ENCODE measurements around the gene GSTA1.
"Not testable (repeated sequence)": the region's sequence is repeated elsewhere in the genome, so short reads cannot be mapped to it uniquely, and the experiment has no call there.

GSTA1 gene

DNA sequence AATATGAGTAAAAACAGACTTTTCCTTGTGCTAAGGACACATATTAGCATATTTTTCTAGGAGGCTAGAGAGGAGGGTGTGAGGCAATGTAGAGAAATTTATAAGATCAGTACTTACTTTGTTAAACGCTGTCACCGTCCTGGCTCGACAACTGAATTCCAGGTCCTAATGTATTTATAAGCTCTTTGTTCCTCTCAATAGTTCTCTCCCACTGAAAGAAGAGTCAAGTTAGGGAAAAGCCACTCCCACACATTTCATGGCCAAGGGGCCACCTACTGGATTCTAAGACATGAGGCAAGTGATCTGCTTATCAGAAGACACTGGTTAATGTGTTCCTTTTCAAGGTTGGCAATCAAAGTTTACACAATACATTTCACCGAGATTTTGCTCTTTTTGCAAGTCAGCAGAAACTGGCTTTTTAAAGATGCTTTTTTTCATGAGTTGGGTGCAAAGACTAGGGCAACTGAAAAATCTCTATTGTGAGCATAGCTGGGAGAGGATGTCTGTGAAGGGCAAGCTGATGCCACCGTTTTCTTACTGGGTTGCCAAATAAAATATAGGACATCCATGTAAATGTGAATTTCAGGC is at the start of gene GSTA1:
TSS of gene GSTA1 (minus strand) at position 149 of the 588 bp plus-strand sequence. CDS start 4,549 bp downstream, outside the sequence.
- not testable (repeated sequence) for DNase-seq

DNA sequence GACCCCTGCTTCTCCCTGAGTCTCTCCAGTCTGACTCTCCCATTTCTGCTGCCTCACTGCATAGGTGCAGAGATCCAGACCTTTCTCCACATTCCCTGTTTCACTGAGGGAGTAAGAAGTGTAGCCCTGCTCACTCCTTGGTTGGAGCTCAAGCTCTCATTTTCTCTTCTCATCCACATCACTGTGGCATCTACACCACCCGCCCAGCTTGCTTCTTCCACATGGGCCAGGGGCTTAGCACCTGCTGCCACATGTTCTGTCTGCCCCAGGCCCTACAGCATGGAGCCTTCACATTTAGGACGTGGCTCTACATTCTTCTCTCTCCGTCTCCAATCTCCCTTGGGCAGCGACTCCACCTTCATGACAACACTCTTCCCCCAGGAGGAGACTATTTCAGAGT is 45.5 kb upstream of the GSTA1 start:
- DNase-seq = no peak

DNA sequence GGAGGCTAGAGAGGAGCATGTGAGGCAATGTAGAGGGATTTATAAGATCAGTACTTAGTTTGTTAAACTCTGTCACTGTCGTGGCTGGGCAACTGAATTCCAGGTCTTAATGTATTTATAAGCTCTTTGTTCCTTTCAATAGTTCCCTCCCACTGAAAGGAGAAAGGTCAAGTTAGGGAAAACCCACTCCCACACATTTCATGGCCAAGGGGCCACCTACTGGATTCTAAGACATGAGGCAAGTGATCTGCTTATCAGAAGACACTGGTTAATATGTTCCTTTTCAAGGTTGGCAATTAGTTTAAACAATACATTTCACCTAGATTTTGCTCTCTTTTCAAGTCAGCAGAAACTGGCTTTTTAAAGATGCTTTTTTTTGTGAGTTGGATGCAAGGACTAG is 42.4 kb upstream of the GSTA1 start:
- no peak for DNase-seq

DNA sequence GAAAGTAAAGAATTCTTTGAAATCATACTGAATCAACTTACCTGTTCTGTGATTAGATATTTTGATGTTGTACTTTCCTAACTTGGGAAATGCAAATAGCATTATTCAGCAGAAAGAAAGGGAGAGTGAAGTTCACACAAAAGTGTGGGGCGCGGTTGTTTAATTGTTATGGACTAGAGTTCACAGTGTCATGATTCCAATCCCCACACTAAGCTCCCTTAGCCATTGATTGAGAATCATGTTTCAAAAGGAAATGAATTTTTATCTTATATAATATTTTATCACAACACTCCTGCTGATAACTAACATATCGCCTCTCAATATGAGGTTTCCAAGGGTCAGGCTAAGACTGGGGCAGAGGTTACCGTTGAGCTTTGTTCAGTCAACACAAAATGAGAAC is 40.0 kb upstream of the GSTA1 start:
- no peak for DNase-seq

DNA sequence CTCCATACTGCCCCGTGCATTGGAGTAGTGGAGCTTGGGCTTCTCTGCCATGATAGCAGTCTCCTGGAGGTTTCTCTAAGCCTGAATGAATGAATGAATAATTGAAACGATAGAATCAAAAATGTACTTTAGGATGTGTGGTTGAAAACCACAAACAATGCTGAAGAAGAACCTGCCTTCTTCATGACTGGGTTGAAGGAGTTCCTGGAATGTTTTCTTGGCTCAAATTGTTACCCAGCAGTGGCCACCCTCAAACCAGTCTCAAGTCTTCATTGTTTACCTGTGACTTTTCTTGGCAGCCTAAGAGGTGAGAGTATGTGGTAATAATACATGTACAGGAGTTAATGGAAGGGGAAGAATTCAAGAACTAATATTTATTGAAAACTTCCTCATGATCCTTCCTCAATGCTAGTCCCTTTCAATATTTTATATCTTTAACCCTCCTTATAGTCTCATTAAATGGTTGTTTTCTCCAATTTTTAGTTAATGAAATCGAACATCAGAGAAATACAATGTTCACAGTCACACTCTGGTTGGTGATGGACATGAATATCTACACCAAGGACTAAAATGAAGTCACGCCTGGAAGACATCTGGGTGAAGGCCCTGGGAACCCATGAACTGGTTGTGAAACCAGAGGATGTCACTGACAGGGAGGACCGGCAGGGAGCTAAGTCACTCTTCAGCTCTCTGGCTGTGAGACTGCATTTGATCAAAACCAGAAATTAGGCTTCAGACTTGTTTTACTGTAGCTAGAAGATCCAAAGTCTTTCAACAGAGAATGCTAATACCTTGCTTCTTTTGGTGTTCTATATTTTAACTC is 37.4 kb upstream of the GSTA1 start, which contains the start of gene GSTA5:
TSS of gene GSTA5 (minus strand) at position 51 of the 823 bp plus-strand sequence.
- no peak for DNase-seq

DNA sequence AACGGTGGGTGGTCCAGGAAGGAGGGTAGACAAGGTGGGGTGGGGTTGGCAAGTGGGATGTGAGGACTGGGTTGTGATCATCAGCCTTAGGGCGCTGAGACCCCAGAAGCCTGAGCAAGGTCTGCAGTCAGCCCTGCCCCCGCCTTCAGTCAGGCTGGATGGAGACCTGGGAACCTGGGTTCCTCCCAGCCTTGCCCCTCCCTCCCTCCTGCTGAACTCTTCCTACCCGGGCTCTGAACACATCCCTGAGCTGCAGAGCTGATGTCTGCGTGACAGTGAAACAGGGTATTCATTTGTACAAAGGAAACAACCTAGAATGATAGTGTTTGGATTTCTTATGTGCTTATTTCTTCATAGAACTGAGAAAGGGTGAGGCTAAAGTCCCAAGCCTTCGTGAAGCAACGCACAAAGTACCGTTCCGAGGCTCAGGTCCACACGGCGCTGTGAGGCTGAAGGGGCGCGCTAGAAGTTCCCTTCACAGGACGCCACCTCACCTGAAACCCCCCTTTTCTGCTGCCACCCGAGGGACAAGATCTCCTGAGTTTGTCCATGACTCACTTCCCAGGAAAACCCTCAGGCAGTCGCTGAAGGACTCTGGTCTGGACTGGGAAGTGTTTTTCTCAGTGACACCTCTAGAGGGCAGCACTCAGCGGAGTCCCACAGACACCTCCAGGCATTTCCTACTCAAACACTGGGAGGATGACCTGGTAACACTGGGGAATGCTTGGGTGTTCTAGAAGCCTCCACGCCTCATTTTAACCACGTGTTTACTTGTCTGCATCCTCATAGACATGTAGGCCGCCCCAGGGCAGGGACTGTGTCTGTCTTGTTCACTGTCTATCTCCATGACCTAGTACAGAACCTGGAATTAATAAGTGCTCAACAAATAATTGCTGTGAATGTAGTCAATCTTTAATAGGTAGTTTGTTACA is 35.8 kb upstream of the GSTA1 start:
- DNase-seq = peak; percentile 32

DNA sequence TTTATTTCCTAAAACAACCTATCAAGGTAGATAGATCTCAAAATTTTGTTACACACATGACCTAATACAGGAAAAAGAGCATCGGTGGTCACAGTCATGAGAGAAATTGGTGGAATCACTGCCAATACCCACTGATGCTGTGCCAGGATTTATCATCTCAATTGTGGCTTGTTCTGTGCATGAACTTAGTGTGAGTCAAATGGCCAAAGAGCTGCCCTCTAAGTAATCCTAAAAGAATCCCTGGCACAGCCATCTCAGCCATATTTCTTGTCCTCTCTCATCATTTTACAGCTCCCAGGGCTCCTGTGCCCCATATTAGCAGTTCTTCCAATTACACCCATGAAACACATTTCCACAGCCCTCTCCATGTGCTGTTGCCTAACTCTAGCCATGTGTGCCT is 30.9 kb upstream of the GSTA1 start:
- no peak for DNase-seq

DNA sequence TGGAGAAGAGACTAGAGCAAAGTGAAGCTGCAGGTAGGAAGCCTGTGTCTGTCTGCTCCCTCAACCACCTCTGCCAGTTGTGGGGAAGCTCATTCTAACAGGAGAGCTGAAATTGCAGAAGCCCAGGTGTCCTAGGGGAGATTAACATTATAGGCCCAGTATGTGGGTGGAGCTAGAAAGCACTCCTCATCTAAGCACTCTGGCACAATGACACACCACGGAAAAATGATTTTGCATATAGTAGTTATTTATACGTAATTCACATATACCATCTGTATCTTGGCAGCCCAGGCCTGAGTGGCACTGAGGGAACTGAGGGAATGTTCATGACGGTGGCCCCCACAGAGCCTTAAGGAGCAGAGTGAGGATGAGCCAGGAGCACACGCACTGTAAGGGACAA is 27.3 kb upstream of the GSTA1 start:
- DNase-seq = not testable (repeated sequence)

DNA sequence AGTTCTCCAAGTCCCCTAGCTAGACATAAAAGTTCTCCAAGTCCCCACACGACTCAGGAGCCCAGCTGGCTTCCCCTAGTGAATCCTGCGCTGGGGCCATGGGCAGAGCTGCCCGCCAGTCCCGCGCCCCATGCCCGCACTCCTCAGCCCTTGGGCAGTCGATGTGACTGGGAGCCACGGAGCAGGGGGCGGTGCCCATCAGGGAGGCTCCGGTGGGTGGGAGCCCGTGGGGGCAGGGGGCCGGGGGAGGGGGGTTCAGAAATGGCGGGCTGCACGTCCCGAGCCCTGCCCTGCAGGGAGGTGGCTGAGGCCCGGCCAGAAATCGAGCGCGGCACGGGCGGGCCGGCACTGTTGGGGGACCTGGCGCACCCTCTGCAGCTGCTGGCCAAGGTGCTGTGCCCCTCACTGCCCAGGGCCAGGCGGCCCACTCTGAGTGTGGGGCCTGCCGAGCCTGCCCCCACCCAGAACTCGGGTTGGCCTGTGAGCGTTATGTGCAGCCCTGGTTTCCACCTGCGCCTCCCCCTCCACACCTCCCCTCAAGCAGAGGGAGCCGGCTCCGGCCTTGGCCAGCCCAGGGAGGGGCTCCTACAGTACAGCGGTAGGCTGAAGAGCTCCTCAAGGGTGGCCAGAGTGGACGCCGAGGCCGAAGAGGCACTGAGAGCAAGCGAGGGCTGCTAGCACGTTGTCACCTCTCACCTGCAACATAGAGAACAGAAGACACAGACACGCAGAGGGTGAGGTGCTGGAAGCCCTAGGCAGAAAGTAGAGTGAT is 25.6 kb upstream of the GSTA1 start:
- no peak for DNase-seq

DNA sequence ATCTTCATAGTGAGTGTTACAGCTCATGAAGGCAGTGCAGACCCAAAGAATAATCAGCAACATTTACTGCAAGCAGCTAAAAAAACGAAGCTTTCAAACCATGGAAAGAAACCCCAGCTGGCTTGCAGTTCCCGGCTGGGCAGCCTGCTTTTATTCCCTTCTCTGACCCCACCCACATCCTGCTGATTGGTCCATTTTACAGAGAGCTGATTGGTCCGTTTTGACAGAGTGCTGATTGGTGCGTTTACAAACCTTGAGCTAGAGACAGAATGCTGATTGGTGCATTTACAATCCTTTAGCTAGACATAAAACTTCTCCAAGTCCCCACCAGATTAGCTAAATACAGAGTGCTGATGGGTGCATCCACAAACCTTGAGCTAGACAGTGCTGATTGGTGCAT is 25.0 kb upstream of the GSTA1 start:
- not testable (repeated sequence) for DNase-seq

DNA sequence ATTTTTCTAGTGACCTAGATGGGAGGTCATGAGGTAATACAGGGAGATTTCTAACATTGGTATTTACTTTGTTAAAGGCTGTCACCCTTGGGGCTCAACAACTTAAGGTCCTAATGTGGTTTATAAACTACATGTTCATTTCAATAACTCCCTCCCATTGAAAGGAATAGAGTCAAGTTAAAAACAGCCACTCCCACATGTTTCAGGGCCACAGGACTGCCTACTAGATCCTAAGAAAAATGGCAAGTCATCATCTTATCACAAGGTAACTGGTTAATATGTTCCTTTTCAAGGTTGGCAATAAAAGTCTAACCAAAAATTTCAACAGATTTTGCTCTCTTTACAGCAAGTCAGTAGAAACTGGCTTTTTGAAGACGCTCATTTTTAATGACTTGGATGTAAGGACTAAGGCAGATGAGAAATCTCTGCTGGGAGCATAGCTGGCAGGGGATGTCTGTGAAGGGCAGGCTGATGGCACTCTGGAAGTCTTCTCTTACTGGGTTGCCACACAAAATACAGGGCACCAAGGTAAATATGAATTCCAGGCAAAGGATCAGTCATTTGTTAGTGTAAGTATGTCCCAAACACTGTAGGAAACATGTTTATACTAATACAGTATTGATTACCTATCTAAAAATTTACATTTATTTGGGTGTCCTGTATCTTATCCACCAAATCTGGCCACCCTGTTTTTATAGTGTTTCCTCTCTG is 23.6 kb upstream of the GSTA1 start:
- not testable (repeated sequence) for DNase-seq

DNA sequence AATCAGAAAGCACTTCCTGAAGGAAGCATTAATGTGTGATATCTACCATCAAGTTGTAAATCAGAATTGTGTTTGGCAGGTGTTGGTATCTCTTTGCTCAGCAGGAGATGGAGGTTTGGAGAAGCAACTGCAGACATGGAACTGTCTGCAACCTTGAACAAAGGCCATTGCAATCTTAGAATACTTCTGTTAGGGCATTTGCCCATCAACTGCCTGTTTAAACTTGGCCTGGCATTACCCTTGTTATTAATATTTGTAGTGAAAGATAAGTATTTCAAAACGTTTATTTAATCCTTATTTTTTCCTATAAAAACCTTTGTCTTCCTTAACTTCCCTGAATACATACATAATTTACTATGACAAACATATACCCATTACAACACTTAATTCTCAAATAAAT is 22.9 kb upstream of the GSTA1 start:
- no peak for DNase-seq

DNA sequence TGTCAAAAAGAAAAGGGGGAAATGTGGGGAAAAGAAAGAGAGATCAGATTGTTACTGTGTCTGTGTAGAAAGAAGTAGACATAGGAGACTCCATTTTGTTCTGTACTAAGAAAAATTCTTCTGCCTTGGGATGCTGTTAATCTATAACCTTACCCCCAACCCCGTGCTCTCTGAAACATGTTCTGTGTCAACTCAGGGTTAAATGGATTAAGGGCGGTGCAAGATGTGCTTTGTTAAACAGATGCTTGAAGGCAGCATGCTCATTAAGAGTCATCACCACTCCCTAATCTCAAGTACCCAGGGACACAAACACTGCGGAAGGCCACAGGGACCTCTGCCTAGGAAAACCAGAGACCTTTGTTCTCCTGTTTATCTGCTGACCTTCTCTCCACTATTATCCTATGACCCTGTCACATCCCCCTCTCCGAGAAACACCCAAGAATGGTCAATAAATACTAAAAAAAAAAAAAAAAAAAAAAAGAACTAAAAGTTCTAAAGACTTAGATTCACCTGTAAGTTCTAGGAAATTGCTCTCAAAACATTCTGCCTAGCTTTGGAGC is 22.4 kb upstream of the GSTA1 start:
- not testable (repeated sequence) for DNase-seq

DNA sequence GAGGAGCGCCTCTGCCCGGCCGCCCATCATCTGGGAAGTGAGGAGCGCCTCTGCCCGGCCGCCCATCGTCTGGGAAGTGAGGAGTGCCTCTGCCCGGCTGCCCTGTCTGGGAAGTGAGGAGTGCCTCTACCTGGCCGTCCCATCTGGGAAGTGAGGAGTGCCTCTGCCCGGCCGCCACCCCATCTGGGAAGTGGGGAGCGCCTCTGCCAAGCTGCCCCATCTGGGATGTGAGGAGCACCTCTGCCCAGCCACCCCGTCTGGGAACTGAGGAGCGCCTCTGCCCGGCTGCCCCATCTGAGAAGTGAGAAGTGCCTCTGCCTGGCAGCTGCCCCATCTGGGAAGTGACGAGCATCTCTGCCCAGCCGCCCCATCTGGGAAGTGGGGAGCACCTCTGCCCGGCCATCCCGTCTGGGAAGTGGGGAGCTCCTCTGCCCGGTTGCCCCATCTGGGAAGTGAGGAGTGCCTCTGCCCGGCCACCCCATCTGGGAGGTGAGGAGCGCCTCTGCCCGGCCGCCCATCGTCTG is 21.7 kb upstream of the GSTA1 start:
- not testable (repeated sequence) for DNase-seq

DNA sequence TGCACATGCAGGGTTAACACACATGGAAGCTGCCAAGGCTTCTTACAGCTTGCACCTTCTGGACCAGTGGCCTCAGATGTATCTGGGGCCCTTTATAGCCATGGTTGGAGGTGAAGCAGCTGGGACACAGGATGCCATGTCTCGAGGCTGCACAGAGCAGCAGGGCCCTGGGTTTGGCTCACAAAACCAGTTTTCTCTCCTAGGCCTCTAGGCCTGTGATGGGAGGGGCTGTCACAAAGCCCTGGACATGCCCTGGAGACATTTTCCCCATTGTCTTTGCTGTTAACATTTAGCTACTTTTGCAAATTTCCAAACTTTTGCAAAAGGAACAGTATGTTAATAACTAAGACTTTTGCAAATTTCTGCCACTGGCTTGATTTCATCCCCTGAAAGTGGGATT is 18.2 kb upstream of the GSTA1 start:
- no peak for DNase-seq

DNA sequence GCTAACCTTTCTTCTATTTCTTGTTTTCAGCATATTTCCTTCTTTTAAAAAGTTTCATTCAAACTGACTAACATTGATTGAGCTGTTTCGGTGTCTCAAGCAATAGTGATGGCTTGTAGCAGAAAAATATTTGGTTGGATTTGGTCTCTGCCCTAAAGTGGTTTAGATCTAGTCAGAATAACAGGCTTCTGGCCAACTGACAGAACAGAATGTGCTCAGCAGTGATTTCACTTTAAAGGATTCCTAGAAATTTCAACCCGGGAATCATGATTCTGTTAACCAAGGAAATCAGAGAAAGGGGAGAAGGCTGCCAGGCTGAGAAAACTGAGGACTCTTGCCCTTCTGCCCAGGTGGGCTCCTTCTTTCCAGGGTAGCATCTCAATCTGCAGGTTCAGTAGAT is 16.6 kb upstream of the GSTA1 start:
- DNase-seq = no peak

DNA sequence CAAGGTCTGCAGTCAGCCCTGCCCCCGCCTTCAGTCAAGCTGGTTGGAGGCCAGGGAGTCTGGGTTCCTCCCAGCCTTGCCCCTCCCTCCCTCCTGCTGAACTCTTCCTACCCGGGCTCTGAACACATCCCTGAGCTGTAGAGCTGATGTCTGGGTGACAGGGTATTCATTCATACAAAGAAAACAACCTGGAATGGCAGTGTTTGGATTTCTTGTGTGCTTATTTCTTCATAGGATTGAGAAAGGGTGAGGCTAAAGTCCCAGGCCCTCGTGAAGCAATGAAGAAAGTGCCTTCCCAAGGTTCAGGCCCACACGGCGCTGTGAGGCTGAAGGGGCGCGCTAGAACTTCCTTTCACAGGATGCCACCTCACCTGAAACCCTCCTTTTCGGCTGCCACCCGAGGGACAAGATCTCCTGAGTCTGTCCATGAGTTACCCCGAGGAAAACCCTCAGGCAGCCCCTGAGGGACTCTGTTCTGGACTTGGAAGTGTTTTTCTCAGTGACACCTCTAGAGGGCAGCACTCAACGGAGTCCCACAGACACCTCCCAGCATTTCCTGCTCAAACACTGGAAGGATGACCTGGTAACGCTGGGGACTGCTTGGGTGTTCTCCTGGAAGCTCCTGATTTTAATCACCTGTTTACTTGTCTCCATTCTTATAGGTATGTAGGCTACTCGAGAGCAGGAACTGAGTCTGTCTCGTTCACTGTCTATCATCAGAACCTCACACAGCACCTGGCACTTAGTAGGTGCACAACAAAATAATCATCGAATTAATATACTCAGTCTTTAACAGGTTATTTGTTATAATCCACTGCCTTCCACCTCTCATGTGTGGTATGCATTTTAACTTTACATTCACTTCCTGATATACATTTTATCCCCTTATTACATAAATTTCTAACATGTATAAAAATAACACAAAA is 11.8 kb upstream of the GSTA1 start:
- DNase-seq = peak; percentile 30

DNA sequence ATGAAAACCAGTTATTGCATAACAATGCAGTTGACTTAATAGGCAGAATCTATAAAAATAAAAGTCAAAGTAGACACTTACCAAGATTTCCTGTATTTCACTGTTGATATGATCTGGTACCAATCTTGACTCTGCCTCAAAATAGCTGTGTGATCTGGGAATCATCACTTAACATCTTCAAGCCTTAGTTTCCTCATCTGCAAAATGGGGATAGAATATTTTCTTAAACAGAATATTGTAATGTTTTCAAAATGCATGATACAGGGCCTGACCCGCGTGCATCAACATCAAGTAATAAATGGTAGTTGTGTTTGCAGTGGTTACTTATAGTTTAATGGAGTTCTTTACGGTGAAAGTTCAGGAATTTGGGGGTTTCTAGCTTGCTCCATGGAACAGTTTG is 10.9 kb upstream of the GSTA1 start:
- DNase-seq = not testable (repeated sequence)

DNA sequence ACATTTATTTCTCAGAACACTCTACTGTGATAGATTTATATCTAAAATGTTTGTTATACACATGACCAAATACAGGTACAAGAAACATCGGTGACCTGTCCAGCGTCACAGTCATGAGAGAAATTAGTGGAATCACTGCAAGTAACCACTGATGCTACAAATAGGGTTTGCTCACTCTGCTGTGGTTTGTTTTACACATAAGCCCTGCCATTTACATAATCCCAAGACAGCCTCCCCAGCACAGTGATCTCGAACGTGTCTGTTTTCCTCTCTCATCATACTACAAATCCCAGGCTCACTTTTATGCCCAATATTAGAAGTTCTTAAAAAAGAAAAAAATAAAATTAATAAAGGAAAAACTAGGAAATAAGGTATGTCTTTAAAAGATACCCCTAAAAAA is 6.2 kb upstream of the GSTA1 start:
- DNase-seq = not testable (repeated sequence)

DNA sequence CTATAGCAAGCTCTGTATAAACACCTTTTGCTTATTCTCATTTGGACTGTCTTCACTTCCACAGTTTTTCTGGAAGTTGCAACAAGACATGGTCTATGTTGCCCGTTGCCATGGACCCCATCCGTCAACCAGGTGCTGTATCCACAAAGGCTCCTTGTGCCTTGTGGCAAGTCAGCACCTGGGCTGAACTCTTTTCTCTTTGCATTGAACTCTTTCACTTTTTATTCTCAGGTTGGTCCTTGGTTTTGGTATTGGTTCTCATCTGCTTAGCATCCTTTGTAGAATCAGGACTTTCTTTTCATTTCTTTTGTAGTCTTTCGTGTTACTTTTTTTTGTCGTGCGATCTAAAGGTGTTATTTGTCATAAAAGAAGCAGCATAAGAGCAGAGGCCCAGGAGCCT is 5.0 kb upstream of the GSTA1 start:
- DNase-seq = no peak

All from activated CD4-positive, alpha-beta T cell treated with anti-CD3 and anti-CD28 coated beads, Interleukin-2, amount 50 U/mL, for 1 hour (primary cell).